HepG2 (cell line): ENCODE data around the gene PHEX. TPM values are rescaled to one million over a fixed set of nuclear protein-coding genes. Genes with fewer than 3 reads are reported as not detected.

ENCODE experiments used
- ATAC-seq: fragments of 200-7000 bp; cut with Tn5 transposase; 3 replicates; pipeline ENCODE4 v1.9.1; 2020; ENCODE audit warnings: mild to moderate bottlenecking, moderate library complexity
- BruUV-seq: library from RNA; stranded (reverse); fragments of 400-500 nt; replicated peaks from 2 replicates; lab custom pipeline; 2021; lab: Mats Ljungman, UMichigan
- CTCF ChIA-PET: fragments of 300-600 bp; formaldehyde crosslinking; extraction: SDS; loops from one replicate; lab custom pipeline; 2021; ENCODE audit warnings: low total read pairs, inconsistent platforms, low intra/inter-chr PET ratio; lab: Yijun Ruan, JAX
- POLR2A ChIA-PET: fragments of 350-600 bp; sonication (Branson Sonifier 250); formaldehyde crosslinking; loops from one replicate; lab custom pipeline; 2020; ENCODE audit warnings: antibody characterized with exemption, inconsistent platforms; lab: Yijun Ruan, JAX
- DNase-seq: peaks from one replicate; pipeline ENCODE4 v3.0.0-alpha.2; 2015; ENCODE audit warnings: low spot score
- FAIRE-seq: peaks from 3 replicates; lab custom pipeline; 2011; peaks lifted over from hg19 to GRCh38; lab: Jason Lieb, UNC
- H2AFZ ChIP-seq: one replicate; pipeline ENCODE4 v1.6.1; 2011; ENCODE audit warnings: low read length, inconsistent platforms
- H3K27ac ChIP-seq: fragments of 300-600 bp; 3 replicates; pipeline ENCODE4 v1.8.0; 2011; ENCODE audit warnings: mixed run types, mild to moderate bottlenecking, mixed read lengths, low read length, inconsistent platforms; ENCODE audit not compliant: insufficient read depth; ENCODE audit errors: extremely low read length
- H3K27me3 ChIP-seq, 2 experiments: fragments of 200-600 bp in 1 of 2; 2 replicates in 1 of 2; 3 replicates in 1 of 2; pipeline versions ENCODE4 v1.6.0 to v1.8.0; 2011; ENCODE audit warnings: low read length in 2 of 2, mild to moderate bottlenecking in 2 of 2, moderate library complexity in 2 of 2, inconsistent platforms in 1 of 2; ENCODE audit not compliant: insufficient read depth in 2 of 2, control insufficient read depth in 1 of 2
- H3K36me3 ChIP-seq, 2 experiments: fragments of 200-600 bp in 1 of 2; replicated peaks in 1 of 2; 2 replicates in 1 of 2; 3 replicates in 1 of 2; pipeline versions ENCODE4 v1.5.1 to v1.8.0; 2011; ENCODE audit warnings: low read length in 2 of 2, inconsistent platforms in 1 of 2; ENCODE audit not compliant: insufficient read depth in 2 of 2, control insufficient read depth in 1 of 2
- H3K4me1 ChIP-seq: 2 replicates; pipeline ENCODE4 v1.5.1; 2012; ENCODE audit warnings: low read length, inconsistent platforms; ENCODE audit not compliant: insufficient read depth
- H3K4me2 ChIP-seq: 2 replicates; pipeline ENCODE4 v1.6.0; 2011; ENCODE audit warnings: low read depth, low read length, inconsistent platforms
- H3K4me3 ChIP-seq, 3 experiments: fragments of 200-600 bp in 1 of 3; sonication (generic), shearing (Covaris generic) in 1 of 3; replicated peaks in 1 of 3; 2 replicates each; pipeline ENCODE4 v1.5.1; 2011 to 2016; ENCODE audit warnings: low read length in 3 of 3, inconsistent platforms in 2 of 3, low read depth in 2 of 3, mild to moderate bottlenecking in 2 of 3, control low read depth in 1 of 3, mixed read lengths in 1 of 3; ENCODE audit not compliant: insufficient read depth in 1 of 3
- H3K79me2 ChIP-seq: one replicate; pipeline ENCODE4 v1.6.1; 2011; ENCODE audit warnings: low read length, inconsistent platforms; ENCODE audit not compliant: insufficient read depth
- H3K9ac ChIP-seq: 2 replicates; pipeline ENCODE4 v1.6.0; 2011; ENCODE audit warnings: mild to moderate bottlenecking, low read depth, low read length, inconsistent platforms; ENCODE audit not compliant: insufficient read depth
- H3K9me3 ChIP-seq: 2 replicates; pipeline ENCODE4 v1.5.1; 2012; ENCODE audit warnings: mild to moderate bottlenecking, low read length
- H4K20me1 ChIP-seq: 2 replicates; pipeline ENCODE4 v1.6.0; 2011; ENCODE audit warnings: inconsistent platforms, mild to moderate bottlenecking, low read length, moderate library complexity; ENCODE audit not compliant: insufficient read depth
- BRD4 ChIP-seq: sonication (generic); formaldehyde crosslinking; IDR thresholded peaks from 2 replicates; pipeline ENCODE4 v1.4.0; 2020; ENCODE audit warnings: missing genetic modification reagents
- FOXK2 ChIP-seq: fragments of 450-650 bp; IDR thresholded peaks from 2 replicates; pipeline ENCODE4 v1.6.1; 2016
- HHEX ChIP-seq: IDR thresholded peaks from 2 replicates; pipeline ENCODE4 v1.6.1; 2016; ENCODE audit warnings: control low read depth
- MED1 ChIP-seq: sonication (generic); formaldehyde crosslinking; IDR thresholded peaks from 2 replicates; pipeline ENCODE4 v1.4.0; 2020; ENCODE audit warnings: missing genetic modification reagents
- NFE2 ChIP-seq: sonication (generic); formaldehyde crosslinking; IDR thresholded peaks from 2 replicates; pipeline ENCODE4 v1.4.0; 2020; ENCODE audit warnings: missing genetic modification reagents
- SRSF9 ChIP-seq: fragments of 200-400 bp; formaldehyde crosslinking; IDR thresholded peaks from 2 replicates; pipeline ENCODE4 v1.6.1; 2018; ENCODE audit warnings: borderline replicate concordance, mild to moderate bottlenecking, low read depth, low read length; ENCODE audit not compliant: insufficient read depth, poor library complexity, severe bottlenecking
- ZNF3 ChIP-seq: IDR thresholded peaks from 2 replicates; pipeline ENCODE4 v1.7.0; 2017; ENCODE audit warnings: inconsistent platforms
- ZNF570 ChIP-seq: sonication (generic); formaldehyde crosslinking; IDR thresholded peaks from 2 replicates; pipeline ENCODE4 v1.4.0; 2020; ENCODE audit warnings: mild to moderate bottlenecking, missing genetic modification reagents, borderline replicate concordance
- WGBS: methylation state at CpG from one replicate; pipeline ENCODE4 v1.1.6; 2017; ENCODE audit warnings: low lambda C conversion rate; 5-methylcytosine and 5-hydroxymethylcytosine counted together
- in situ Hi-C: cut with HindIII; loops from 2 replicates; pipeline ENCODE4 v1.10.0; 2017; ENCODE audit warnings: low pct_unique_long_range_greater_than_20kb; ENCODE audit not compliant: extremely low pct_ligation_motif_present
- intact Hi-C: fragments of 100-400 bp; cut with micrococcal nuclease; formaldehyde crosslinking; loops from one replicate; pipeline ENCODE4 v1.10.0; 2022; ENCODE audit not compliant: unreplicated experiment
- polyA plus RNA-seq, 8 experiments: library from polyadenylated mRNA; depleted of rRNA in 3 of 8; stranded (reverse) in 7 of 8; unstranded in 1 of 8; fragments of >200 nt; fragmentation: Illumina TruSeq in 4 of 8; extraction: Trizol in 4 of 8; gene quantifications; 2 replicates each; pipeline versions ENCODE4 v1.2.1 to v1.2.3, GENCODE V29; 2011 to 2016; ENCODE audit warnings: low read depth in 4 of 8, missing spikeins in 1 of 8, mixed read lengths in 1 of 8; ENCODE audit not compliant: insufficient read depth in 1 of 8
- total RNA-seq, 5 experiments: library from RNA; depleted of rRNA; stranded (reverse); fragments of >200 nt; fragmentation: Illumina TruSeq; extraction: Trizol; gene quantifications; 2 replicates each; pipeline ENCODE4 v1.2.3, GENCODE V29; 2016; ENCODE audit warnings: low read depth in 1 of 5
- TF ChIP-seq, protein P1 (sequence below): sonication (generic); formaldehyde crosslinking; IDR thresholded peaks from 2 replicates; pipeline ENCODE4 v1.8.0; 2022; ENCODE audit warnings: missing genetic modification reagents, mild to moderate bottlenecking, moderate library complexity, borderline replicate concordance
- TF ChIP-seq, protein P2 (sequence below): sonication (generic); formaldehyde crosslinking; IDR thresholded peaks from 2 replicates; pipeline ENCODE4 v1.5.1; 2020; ENCODE audit warnings: mild to moderate bottlenecking, missing genetic modification reagents, moderate library complexity
- TF ChIP-seq, protein P3 (sequence below): sonication (generic); formaldehyde crosslinking; IDR thresholded peaks from 2 replicates; pipeline ENCODE4 v1.4.0; 2020; ENCODE audit warnings: missing genetic modification reagents, borderline replicate concordance
- TF ChIP-seq, protein P4 (sequence below): sonication (generic); formaldehyde crosslinking; IDR thresholded peaks from 2 replicates; pipeline ENCODE4 v1.4.0; 2020; ENCODE audit warnings: missing genetic modification reagents

PHEX gene
- total and polyA plus RNA-seq, 2 of the 13 experiments (the other 11 are each of a cell fraction or from before 2014, with no cell fraction given) = 0.01 to 0.27 TPM

DNA sequence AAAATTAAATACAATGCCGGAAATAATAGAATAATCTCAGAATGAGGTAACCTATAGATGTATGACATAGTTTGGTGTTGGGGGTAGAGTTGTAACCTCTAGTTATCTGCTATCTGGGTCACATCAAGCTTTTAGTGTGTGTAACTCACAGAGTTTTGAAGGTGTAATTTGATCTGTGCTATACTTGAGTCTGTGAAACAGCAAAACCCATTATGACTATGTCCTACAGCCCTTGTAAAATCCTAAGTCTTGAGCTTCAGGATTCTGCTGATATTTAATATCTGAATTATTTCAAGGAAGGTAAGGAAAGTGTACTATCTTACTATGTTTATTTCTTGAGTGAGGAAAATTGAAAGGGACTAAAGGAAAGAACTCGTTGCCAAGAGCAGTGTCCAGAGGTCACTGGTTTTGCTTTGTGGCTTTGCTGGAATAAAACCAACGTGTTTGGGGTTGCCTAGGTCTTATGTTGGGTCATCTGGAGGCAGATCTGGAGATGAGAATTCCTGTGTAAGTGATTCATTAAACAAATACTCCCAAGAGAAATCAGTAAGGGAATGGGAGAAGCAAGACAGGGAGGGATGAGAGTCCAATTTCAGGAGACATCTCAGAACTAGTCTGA is 132.8 kb downstream of the PHEX start (continued):
- TF ChIP-seq, protein P1, sequence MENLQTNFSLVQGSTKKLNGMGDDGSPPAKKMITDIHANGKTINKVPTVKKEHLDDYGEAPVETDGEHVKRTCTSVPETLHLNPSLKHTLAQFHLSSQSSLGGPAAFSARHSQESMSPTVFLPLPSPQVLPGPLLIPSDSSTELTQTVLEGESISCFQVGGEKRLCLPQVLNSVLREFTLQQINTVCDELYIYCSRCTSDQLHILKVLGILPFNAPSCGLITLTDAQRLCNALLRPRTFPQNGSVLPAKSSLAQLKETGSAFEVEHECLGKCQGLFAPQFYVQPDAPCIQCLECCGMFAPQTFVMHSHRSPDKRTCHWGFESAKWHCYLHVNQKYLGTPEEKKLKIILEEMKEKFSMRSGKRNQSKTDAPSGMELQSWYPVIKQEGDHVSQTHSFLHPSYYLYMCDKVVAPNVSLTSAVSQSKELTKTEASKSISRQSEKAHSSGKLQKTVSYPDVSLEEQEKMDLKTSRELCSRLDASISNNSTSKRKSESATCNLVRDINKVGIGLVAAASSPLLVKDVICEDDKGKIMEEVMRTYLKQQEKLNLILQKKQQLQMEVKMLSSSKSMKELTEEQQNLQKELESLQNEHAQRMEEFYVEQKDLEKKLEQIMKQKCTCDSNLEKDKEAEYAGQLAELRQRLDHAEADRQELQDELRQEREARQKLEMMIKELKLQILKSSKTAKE (CRISPR knock-in tag) = no peak

DNA sequence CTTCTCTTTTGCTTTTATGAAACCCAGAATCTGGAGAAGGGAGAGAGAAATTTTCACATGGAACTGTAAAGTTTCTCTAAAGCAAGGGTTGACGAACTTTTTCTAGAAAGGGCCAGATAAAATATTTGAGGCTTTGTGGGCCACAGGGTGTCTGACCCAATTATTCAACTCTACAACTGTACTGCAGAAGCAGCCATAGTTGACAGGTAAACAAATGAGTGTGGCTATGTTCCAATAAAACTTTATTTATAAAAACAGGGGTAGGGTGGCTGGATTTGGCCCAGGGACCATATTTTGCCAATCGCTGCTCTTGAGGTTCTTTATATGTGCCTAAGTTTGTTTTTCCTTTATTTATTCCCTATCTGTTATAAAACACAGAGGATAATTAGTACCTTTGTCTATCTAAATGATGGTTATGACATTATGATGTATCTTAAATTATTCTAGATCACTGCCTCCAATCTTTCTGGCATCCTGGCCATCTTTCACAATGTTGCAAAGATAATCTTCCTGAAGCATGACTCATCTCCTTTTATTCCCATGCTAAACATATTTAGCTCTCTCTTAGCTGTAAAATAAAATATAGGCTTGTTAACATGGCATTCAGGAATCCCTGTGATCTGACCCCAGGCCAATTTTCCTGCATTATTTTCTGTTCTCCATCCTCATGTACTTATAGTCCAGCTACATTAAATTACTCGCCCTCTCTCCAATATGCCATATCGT is 133.8 kb downstream of the PHEX start:
- Histone ChIP-seq H4K20me1 (no peaks in the 10 kb centered on the region), H3K9me3 (no peaks in the 10 kb centered on the region), H3K4me3 (no peak overlapping the region), H3K4me1 (no peaks in the 10 kb centered on the region), H3K9ac (no peak overlapping the region), H3K4me2 (no peak overlapping the region), H2AFZ (no peak overlapping the region), H3K27me3 (no peaks in the 10 kb centered on the region), H3K79me2 (no peaks in the 10 kb centered on the region), H3K36me3 (no peaks in the 10 kb centered on the region), H3K27ac (no peak overlapping the region)
- ATAC-seq (no peak), FAIRE-seq (no peak), DNase-seq (no peak)
- POLR2A ChIA-PET = no interaction called here
- 84% methylated on average over 4 of the region's 4 CpGs for WGBS
- in situ Hi-C loops = no loop called here
- BruUV-seq = no TSS peak
- intact Hi-C loops = no loop called here
- CTCF ChIA-PET = no interaction called here
- no peak for TF ChIP-seq MED1
- TF ChIP-seq NFE2 (CRISPR knock-in tag) = no peak
- TF ChIP-seq BRD4 (CRISPR knock-in tag) = no peak
- TF ChIP-seq ZNF3 (CRISPR knock-in tag) = no peak
- TF ChIP-seq, protein P2, sequence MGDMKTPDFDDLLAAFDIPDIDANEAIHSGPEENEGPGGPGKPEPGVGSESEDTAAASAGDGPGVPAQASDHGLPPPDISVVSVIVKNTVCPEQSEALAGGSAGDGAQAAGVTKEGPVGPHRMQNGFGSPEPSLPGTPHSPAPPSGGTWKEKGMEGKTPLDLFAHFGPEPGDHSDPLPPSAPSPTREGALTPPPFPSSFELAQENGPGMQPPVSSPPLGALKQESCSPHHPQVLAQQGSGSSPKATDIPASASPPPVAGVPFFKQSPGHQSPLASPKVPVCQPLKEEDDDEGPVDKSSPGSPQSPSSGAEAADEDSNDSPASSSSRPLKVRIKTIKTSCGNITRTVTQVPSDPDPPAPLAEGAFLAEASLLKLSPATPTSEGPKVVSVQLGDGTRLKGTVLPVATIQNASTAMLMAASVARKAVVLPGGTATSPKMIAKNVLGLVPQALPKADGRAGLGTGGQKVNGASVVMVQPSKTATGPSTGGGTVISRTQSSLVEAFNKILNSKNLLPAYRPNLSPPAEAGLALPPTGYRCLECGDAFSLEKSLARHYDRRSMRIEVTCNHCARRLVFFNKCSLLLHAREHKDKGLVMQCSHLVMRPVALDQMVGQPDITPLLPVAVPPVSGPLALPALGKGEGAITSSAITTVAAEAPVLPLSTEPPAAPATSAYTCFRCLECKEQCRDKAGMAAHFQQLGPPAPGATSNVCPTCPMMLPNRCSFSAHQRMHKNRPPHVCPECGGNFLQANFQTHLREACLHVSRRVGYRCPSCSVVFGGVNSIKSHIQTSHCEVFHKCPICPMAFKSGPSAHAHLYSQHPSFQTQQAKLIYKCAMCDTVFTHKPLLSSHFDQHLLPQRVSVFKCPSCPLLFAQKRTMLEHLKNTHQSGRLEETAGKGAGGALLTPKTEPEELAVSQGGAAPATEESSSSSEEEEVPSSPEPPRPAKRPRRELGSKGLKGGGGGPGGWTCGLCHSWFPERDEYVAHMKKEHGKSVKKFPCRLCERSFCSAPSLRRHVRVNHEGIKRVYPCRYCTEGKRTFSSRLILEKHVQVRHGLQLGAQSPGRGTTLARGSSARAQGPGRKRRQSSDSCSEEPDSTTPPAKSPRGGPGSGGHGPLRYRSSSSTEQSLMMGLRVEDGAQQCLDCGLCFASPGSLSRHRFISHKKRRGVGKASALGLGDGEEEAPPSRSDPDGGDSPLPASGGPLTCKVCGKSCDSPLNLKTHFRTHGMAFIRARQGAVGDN = no peak
- TF ChIP-seq HHEX (CRISPR knock-in tag) = no peak
- no peak for TF ChIP-seq FOXK2
- TF ChIP-seq, protein P3, sequence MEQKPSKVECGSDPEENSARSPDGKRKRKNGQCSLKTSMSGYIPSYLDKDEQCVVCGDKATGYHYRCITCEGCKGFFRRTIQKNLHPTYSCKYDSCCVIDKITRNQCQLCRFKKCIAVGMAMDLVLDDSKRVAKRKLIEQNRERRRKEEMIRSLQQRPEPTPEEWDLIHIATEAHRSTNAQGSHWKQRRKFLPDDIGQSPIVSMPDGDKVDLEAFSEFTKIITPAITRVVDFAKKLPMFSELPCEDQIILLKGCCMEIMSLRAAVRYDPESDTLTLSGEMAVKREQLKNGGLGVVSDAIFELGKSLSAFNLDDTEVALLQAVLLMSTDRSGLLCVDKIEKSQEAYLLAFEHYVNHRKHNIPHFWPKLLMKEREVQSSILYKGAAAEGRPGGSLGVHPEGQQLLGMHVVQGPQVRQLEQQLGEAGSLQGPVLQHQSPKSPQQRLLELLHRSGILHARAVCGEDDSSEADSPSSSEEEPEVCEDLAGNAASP = no peak
- no peak for TF ChIP-seq ZNF570
- no peak for TF ChIP-seq SRSF9
- TF ChIP-seq, protein P4, sequence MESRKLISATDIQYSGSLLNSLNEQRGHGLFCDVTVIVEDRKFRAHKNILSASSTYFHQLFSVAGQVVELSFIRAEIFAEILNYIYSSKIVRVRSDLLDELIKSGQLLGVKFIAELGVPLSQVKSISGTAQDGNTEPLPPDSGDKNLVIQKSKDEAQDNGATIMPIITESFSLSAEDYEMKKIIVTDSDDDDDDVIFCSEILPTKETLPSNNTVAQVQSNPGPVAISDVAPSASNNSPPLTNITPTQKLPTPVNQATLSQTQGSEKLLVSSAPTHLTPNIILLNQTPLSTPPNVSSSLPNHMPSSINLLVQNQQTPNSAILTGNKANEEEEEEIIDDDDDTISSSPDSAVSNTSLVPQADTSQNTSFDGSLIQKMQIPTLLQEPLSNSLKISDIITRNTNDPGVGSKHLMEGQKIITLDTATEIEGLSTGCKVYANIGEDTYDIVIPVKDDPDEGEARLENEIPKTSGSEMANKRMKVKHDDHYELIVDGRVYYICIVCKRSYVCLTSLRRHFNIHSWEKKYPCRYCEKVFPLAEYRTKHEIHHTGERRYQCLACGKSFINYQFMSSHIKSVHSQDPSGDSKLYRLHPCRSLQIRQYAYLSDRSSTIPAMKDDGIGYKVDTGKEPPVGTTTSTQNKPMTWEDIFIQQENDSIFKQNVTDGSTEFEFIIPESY (CRISPR knock-in tag) = no peak
